Kidney (tissue), 14 donors: ENCODE measurements around the gene PLEKHS1. TPM values are rescaled to one million over a fixed set of nuclear protein-coding genes. Genes with fewer than 3 reads are reported as not detected.

Source experiments
- DNase-seq, 5 donors: peaks; one replicate each; pipeline ENCODE4 v3.0.0-alpha.2; 2013 to 2020
- FAIRE-seq: peaks from 2 replicates; lab custom pipeline; 2012; peaks lifted over from hg19 to GRCh38; lab: Jason Lieb, UNC
- H3K27ac ChIP-seq, 2 donors: one replicate each; pipeline ENCODE4 v1.7.0; 2013; ENCODE audit warnings: low read depth in 2 of 2, low read length in 2 of 2, inconsistent platforms in 1 of 2
- H3K27me3 ChIP-seq: one replicate; pipeline ENCODE4 v1.7.1; 2013; ENCODE audit warnings: low read length, inconsistent platforms; ENCODE audit not compliant: control insufficient read depth, insufficient read depth
- H3K36me3 ChIP-seq, 3 donors: one replicate each; pipeline versions ENCODE4 v1.7.0 to v1.7.1; 2013; ENCODE audit warnings: low read length in 3 of 3, control low read depth in 1 of 3, inconsistent platforms in 1 of 3; ENCODE audit not compliant: insufficient read depth in 3 of 3, control insufficient read depth in 2 of 3
- H3K4me1 ChIP-seq, 3 donors: one replicate each; pipeline versions ENCODE4 v1.7.0 to v1.7.1; 2013; ENCODE audit warnings: low read length in 3 of 3, inconsistent platforms in 1 of 3, low read depth in 1 of 3; ENCODE audit not compliant: control insufficient read depth in 2 of 3, insufficient read depth in 2 of 3
- H3K4me3 ChIP-seq, 3 donors: one replicate each; pipeline versions ENCODE4 v1.7.0 to v1.8.1; 2013; ENCODE audit warnings: low read length in 3 of 3, control low read depth in 1 of 3, inconsistent platforms in 1 of 3
- H3K9ac ChIP-seq, 3 donors: one replicate each; pipeline versions ENCODE4 v1.7.0 to v1.7.1; 2013; ENCODE audit warnings: low read length in 3 of 3, control low read depth in 1 of 3, inconsistent platforms in 1 of 3
- H3K9me3 ChIP-seq, 3 donors: one replicate each; pipeline versions ENCODE4 v1.7.0 to v1.7.1; 2013; ENCODE audit warnings: low read length in 3 of 3, control low read depth in 1 of 3, inconsistent platforms in 1 of 3; ENCODE audit not compliant: control insufficient read depth in 2 of 3, insufficient read depth in 1 of 3
- intact Hi-C: fragments of 100-400 bp; cut with DNase I; formaldehyde crosslinking; loops from one replicate; pipeline ENCODE4 v1.11.1; 2022
- polyA plus RNA-seq: library from polyadenylated mRNA; stranded (reverse); fragments of 350-450 nt; fragmentation: Illumina TruSeq; extraction: RNeasy Lipid Tissue Mini Kit (QIAGEN cat#74804); gene quantifications from one replicate; pipeline ENCODE4 v1.2.3, GENCODE V29; 2014; ENCODE audit warnings: low read depth, low replicate concordance; ENCODE audit not compliant: insufficient read depth
- total RNA-seq: library from RNA; stranded (reverse); fragmentation: NEBNext Ultra II Directional; extraction: Animal tissue kit (Norgen Biotek cat#: 25700); gene quantifications from one replicate; pipeline ENCODE4 v1.2.1, GENCODE V29; 2021
- TF ChIP-seq, protein P1 (sequence below): IDR thresholded peaks from 3 replicates; pipeline ENCODE4 v1.5.1; 2012; ENCODE audit warnings: mild to moderate bottlenecking, moderate library complexity, borderline replicate concordance; ENCODE audit not compliant: insufficient read depth; ENCODE audit errors: extremely low read depth
- donor health status: control.
- donor health status: control.
- donor health status: control.
- donor health status: control.
- donor health status: control.
- donor health status: DM: yes; HTN: yes; CAD: no.
- donor health status: Normal renal cell carcinoma (clear cell type).

The PLEKHS1 gene
- total and polyA plus RNA-seq, 2 donors from 2014 or later = 0.17 to 0.41 TPM

DNA sequence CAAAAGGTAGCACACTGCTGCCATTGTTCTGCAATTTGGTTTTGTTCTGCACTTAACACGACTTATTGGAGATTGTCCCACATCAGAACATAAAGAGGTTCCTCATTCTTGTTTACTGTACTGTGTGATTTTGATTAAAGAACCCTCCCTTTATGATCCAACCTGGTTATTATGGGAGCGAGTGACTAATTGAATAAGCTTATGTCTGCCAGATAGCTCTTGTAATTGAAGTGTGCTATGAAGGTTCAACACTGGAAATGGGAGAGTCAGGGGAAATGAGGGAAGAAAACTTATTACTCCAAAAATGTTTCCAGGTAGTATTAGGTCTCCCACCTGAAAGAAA is 37.9 kb upstream of the PLEKHS1 start:
- peaks cover 0 to 18% (median 10%) of the 10 kb centered on the region in 3 donors for H3K4me1 ChIP-seq
- FAIRE-seq (no peak), DNase-seq (no peak)
- H3K9me3 ChIP-seq = no peaks in the 10 kb centered on the region
- H3K36me3 ChIP-seq = peaks cover 0 to 10% (median 0%) of the 10 kb centered on the region in 3 donors
- intact Hi-C loops = no loop called here
- TF ChIP-seq, protein P1, sequence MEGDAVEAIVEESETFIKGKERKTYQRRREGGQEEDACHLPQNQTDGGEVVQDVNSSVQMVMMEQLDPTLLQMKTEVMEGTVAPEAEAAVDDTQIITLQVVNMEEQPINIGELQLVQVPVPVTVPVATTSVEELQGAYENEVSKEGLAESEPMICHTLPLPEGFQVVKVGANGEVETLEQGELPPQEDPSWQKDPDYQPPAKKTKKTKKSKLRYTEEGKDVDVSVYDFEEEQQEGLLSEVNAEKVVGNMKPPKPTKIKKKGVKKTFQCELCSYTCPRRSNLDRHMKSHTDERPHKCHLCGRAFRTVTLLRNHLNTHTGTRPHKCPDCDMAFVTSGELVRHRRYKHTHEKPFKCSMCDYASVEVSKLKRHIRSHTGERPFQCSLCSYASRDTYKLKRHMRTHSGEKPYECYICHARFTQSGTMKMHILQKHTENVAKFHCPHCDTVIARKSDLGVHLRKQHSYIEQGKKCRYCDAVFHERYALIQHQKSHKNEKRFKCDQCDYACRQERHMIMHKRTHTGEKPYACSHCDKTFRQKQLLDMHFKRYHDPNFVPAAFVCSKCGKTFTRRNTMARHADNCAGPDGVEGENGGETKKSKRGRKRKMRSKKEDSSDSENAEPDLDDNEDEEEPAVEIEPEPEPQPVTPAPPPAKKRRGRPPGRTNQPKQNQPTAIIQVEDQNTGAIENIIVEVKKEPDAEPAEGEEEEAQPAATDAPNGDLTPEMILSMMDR = no peak
- H3K4me3 ChIP-seq = no peak overlapping the region
- H3K9ac ChIP-seq = no peak overlapping the region
- no peak overlapping the region for H3K27ac ChIP-seq
- H3K27me3 ChIP-seq = no peaks in the 10 kb centered on the region

DNA sequence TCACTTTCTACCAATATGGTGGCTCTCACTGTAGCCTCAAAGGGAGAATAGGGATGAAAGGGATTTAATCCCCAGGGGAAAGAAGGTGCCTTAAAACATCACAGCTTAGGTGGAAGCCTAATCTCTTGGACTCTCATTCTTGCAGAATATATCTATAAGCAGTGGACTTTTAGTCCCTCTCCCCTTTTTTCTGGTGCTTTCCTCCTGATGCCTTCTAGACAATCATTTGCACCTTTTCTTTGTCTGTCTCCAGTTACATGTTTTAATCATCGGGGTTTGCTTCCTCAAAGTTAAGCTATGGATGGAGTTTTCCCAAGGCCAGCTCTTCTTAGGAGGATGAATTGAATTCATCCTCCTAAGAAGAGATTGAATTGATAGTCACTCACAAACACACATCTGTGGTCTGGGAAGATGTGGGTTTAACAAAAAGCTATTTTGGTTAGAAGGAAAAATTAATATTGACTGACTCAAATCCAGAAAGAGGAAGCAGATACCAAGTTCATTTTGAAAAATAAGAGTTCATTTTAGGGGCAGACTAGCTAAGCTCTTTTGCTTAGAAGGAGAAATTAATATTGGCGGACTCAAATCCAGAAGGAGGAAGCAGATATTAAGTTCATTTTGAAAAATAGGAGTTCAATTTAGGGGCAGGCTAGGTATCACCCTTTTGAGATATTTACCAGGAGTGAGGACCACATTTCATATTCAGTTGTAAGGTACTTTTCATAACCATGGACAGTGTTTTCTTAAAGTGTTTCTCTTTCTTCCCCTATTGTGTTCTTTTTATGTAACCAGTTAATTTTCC is 35.2 kb upstream of the PLEKHS1 start:
- TF ChIP-seq, protein P1 = no peak
- Histone ChIP-seq H3K9ac (no peak overlapping the region), H3K27ac (no peak overlapping the region), H3K9me3 (no peaks in the 10 kb centered on the region), H3K27me3 (no peaks in the 10 kb centered on the region), H3K4me1 (peaks cover 0 to 5% (median under 1%) of the 10 kb centered on the region in 3 donors), H3K36me3 (peaks cover 0 to 11% (median 4%) of the 10 kb centered on the region in 3 donors), H3K4me3 (no peak overlapping the region)
- DNase-seq = no peak
- intact Hi-C loops = no loop called here
- FAIRE-seq = no peak

DNA sequence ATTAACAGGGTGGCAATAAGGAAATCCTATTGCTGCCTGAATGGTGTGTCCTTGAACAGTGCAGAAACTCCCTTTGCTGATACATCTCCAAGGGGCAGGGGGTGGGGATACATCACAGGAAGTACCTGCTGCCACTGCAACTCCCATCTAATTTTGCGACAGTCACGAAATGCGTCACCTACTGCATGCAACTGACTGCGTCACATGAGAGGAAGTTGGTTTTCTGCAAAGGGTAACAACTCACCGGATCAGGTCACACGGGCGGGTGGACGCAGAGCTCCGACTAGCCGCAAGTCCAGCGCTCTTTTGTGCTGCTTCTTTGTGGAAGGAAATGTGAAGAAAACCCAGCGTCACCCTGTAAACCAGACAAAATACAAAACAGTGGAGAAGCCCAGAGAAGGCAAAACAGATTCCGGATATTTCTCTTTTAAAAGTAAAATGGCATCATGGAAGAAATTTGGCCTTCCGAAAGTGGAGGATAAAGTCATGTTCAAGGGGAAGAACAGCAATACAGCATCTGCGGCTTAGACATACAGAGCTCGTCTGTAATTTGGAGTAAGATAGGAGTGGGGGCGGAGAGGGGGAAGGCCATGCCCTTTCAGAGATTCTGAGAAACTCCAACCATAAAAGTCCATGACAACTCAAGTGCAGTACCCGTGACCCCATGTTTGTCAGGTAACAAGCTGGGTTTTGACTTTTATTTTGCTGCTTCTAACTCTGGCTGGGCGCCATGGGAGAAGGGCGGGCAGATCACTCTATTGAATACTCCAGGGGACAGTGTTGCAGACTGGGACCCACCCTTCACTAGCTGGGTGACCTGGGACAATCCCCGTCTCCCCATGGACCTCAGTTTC is 32.3 kb upstream of the PLEKHS1 start:
- no peak overlapping the region for H3K4me3 ChIP-seq
- peaks cover 0 to 21% (median 4%) of the 10 kb centered on the region in 3 donors for H3K36me3 ChIP-seq
- no peaks in the 10 kb centered on the region for H3K9me3 ChIP-seq
- H3K27me3 ChIP-seq = no peaks in the 10 kb centered on the region
- DNase-seq (no peak), FAIRE-seq (no peak)
- H3K4me1 ChIP-seq = no peaks in the 10 kb centered on the region
- no peak overlapping the region for H3K9ac ChIP-seq
- H3K27ac ChIP-seq = no peak overlapping the region
- TF ChIP-seq, protein P1 = no peak
- intact Hi-C loops = no loop called here
